SU-DHL-6 (cell line): Measurements from ENCODE around the gene TMEM74B.

Experiments
- EZH2phosphoT487 ChIP-seq: fragments of 200-600 bp; sonication (generic), shearing (Covaris generic); conservative IDR thresholded peaks from 2 replicates; pipeline ENCODE4 v1.6.1; 2018; ENCODE audit warnings: mild to moderate bottlenecking, antibody characterized with exemption, low read length, moderate library complexity, mixed read lengths
- TF ChIP-seq, protein P1 (sequence below): fragments of 200-600 bp; sonication (generic); IDR thresholded peaks from one replicate; pipeline ENCODE4 v1.5.1; 2017; ENCODE audit warnings: antibody characterized with exemption, mild to moderate bottlenecking, low read length, moderate library complexity; ENCODE audit not compliant: insufficient read depth, poor library complexity, severe bottlenecking

DNA sequence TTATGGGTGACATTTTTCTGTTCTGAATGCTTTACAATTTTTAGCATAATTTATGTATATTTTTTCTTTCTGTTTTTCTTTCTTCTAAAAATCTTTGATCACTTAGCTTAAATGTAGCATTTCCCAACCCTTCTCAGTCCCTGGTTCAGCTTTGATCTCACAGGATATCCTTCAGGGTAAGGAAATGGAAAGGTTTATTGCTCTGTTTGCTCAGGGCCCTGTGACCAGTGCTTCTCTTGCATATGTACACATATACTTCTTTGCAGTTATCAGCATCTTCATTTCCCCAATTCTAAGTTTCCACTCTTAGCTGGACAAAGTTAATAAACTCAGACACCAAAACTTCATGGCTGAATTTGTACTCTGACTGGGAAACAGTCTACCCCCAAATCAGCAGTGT is 30.6 kb downstream of the TMEM74B start:
- TF ChIP-seq, protein P1, sequence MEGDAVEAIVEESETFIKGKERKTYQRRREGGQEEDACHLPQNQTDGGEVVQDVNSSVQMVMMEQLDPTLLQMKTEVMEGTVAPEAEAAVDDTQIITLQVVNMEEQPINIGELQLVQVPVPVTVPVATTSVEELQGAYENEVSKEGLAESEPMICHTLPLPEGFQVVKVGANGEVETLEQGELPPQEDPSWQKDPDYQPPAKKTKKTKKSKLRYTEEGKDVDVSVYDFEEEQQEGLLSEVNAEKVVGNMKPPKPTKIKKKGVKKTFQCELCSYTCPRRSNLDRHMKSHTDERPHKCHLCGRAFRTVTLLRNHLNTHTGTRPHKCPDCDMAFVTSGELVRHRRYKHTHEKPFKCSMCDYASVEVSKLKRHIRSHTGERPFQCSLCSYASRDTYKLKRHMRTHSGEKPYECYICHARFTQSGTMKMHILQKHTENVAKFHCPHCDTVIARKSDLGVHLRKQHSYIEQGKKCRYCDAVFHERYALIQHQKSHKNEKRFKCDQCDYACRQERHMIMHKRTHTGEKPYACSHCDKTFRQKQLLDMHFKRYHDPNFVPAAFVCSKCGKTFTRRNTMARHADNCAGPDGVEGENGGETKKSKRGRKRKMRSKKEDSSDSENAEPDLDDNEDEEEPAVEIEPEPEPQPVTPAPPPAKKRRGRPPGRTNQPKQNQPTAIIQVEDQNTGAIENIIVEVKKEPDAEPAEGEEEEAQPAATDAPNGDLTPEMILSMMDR: no peak
- TF ChIP-seq EZH2phosphoT487: no peak
